WERI-Rb-1 (cell line): Measurements from ENCODE around the gene PIP4K2A.

Source experiments
- DNase-seq: peaks from one replicate; pipeline ENCODE4 v3.0.0-alpha.2; 2020
- H3K27ac ChIP-seq: fragments of 250-450 bp; sonication (Bioruptor Pico); 2 replicates; pipeline ENCODE4 v1.5.1; 2020; ENCODE audit warnings: mild to moderate bottlenecking, moderate library complexity
- H3K27me3 ChIP-seq: fragments of 250-450 bp; sonication (Bioruptor Pico); 2 replicates; pipeline ENCODE4 v1.5.1; 2021; ENCODE audit warnings: mild to moderate bottlenecking, low read depth, moderate library complexity; ENCODE audit not compliant: insufficient read depth, severe bottlenecking
- H3K36me3 ChIP-seq: fragments of 250-450 bp; sonication (Bioruptor Pico); 2 replicates; pipeline ENCODE4 v1.5.1; 2020; ENCODE audit warnings: mild to moderate bottlenecking, moderate library complexity
- H3K4me3 ChIP-seq: 2 replicates; pipeline ENCODE4 v1.5.1; 2011; ENCODE audit warnings: low read depth, mild to moderate bottlenecking, control low read depth, low read length
- H3K9me3 ChIP-seq: fragments of 250-450 bp; sonication (Bioruptor Pico); 2 replicates; pipeline ENCODE4 v1.5.1; 2021; ENCODE audit warnings: mild to moderate bottlenecking, moderate library complexity; ENCODE audit not compliant: severe bottlenecking
- CTCF ChIP-seq: IDR thresholded peaks from 2 replicates; pipeline ENCODE4 v1.5.1; 2011; ENCODE audit warnings: low read depth, mild to moderate bottlenecking, control low read depth, inconsistent platforms, low read length

PIP4K2A gene

GRCh38 chr10:22598478-22598877 lies 115.9 kb downstream of the PIP4K2A start:
- Histone ChIP-seq H3K27me3 (no peaks in the 10 kb centered on the region), H3K36me3 (no peaks in the 10 kb centered on the region), H3K4me3 (no peak overlapping the region), H3K9me3 (no peaks in the 10 kb centered on the region), H3K27ac (no peak overlapping the region)
- peak; percentile 44 for DNase-seq
- TF ChIP-seq CTCF: no peak

GRCh38 chr10:22597138-22597537 lies 117.2 kb downstream of the PIP4K2A start:
- Histone ChIP-seq H3K36me3 (no peaks in the 10 kb centered on the region), H3K4me3 (no peak overlapping the region), H3K9me3 (no peaks in the 10 kb centered on the region), H3K27me3 (no peaks in the 10 kb centered on the region), H3K27ac (no peak overlapping the region)
- no peak for TF ChIP-seq CTCF
- DNase-seq: no peak

GRCh38 chr10:22593636-22594198 lies 120.7 kb downstream of the PIP4K2A start:
- H3K27me3 ChIP-seq: no peaks in the 10 kb centered on the region
- no peak for TF ChIP-seq CTCF
- no peak for DNase-seq
- H3K9me3 ChIP-seq: no peaks in the 10 kb centered on the region
- H3K36me3 ChIP-seq: no peaks in the 10 kb centered on the region
- H3K4me3 ChIP-seq: no peak overlapping the region
- H3K27ac ChIP-seq: no peak overlapping the region

GRCh38 chr10:22593026-22593425 lies 121.4 kb downstream of the PIP4K2A start:
- DNase-seq: no peak
- TF ChIP-seq CTCF: no peak
- Histone ChIP-seq H3K27ac (no peak overlapping the region), H3K9me3 (no peaks in the 10 kb centered on the region), H3K27me3 (no peaks in the 10 kb centered on the region), H3K4me3 (no peak overlapping the region), H3K36me3 (no peaks in the 10 kb centered on the region)

GRCh38 chr10:22589851-22590514 lies 124.4 kb downstream of the PIP4K2A start:
- Histone ChIP-seq H3K4me3 (no peak overlapping the region), H3K36me3 (no peaks in the 10 kb centered on the region), H3K27ac (no peak overlapping the region), H3K9me3 (no peaks in the 10 kb centered on the region), H3K27me3 (no peaks in the 10 kb centered on the region)
- TF ChIP-seq CTCF: no peak
- no peak for DNase-seq

- TF ChIP-seq CTCF: no peak
- no peaks in the 10 kb centered on the region for H3K9me3 ChIP-seq
- no peaks in the 10 kb centered on the region for H3K27me3 ChIP-seq
- no peaks in the 10 kb centered on the region for H3K36me3 ChIP-seq
- H3K4me3 ChIP-seq: no peak overlapping the region
- no peak overlapping the region for H3K27ac ChIP-seq
- DNase-seq: no peak
These were observed 125.9 kb downstream of the PIP4K2A start for GRCh38 chr10:22588462-22588861.
